ENCODE results near the gene FBLN1. TPM values are rescaled to one million over a fixed set of nuclear protein-coding genes. Genes with fewer than 3 reads are reported as not detected.
"Not testable (repeated sequence)": the region's sequence is repeated elsewhere in the genome, so short reads cannot be mapped to it uniquely, and the experiment has no call there.

Gene FBLN1
- total RNA-seq, 1 experiment from 2014 or later = 183 TPM

GRCh38 chr22:45603619-45604018 is 100.9 kb downstream of the FBLN1 start (continued):
- TF ChIP-seq, protein P1, sequence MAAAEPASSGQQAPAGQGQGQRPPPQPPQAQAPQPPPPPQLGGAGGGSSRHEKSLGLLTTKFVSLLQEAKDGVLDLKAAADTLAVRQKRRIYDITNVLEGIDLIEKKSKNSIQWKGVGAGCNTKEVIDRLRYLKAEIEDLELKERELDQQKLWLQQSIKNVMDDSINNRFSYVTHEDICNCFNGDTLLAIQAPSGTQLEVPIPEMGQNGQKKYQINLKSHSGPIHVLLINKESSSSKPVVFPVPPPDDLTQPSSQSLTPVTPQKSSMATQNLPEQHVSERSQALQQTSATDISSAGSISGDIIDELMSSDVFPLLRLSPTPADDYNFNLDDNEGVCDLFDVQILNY (CRISPR knock-in tag; IDR thresholded peaks at IDR 0.05) = no peak
- TF ChIP-seq NR3C1 (CRISPR knock-in tag; conservative IDR thresholded peaks at IDR 0.05; ENCODE audit: low read depth) (no peak), TEAD1 (CRISPR knock-in tag; IDR thresholded peaks at IDR 0.05) (no peak), ZSCAN18 (CRISPR knock-in tag; IDR thresholded peaks at IDR 0.05) (no peak), NR1H2 (CRISPR knock-in tag; IDR thresholded peaks at IDR 0.05) (no peak), MXD4 (CRISPR knock-in tag; IDR thresholded peaks at IDR 0.05; ENCODE audit: borderline replicate concordance) (no peak), FOXP1 (CRISPR knock-in tag; IDR thresholded peaks at IDR 0.05; ENCODE audit: borderline replicate concordance) (no peak), SMAD4 (CRISPR knock-in tag; IDR thresholded peaks at IDR 0.05) (no peak), ARID4B (CRISPR knock-in tag; IDR thresholded peaks at IDR 0.05; ENCODE audit: borderline replicate concordance) (no peak)
- TF ChIP-seq, protein P2, sequence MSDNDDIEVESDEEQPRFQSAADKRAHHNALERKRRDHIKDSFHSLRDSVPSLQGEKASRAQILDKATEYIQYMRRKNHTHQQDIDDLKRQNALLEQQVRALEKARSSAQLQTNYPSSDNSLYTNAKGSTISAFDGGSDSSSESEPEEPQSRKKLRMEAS (CRISPR knock-in tag; IDR thresholded peaks at IDR 0.05) = no peak

DNA sequence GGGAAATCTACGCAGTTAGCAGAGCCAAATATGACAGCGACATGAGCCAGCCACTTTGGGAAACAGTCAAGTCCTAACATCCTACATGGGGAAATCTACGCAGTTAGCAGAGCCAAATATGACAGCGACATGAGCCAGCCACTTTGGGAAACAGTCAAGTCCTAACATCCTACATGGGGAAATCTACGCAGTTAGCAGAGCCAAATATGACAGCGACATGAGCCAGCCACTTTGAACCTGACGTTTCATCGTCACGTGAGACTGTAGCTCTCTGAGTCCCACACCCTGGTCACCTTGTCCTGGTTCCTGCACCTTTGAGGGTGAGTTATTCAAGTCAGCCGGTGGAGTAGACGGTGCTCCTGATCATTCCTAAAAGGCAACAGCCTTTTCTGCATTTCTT is 105.4 kb downstream of the FBLN1 start:
- POLR2A ChIA-PET; H3K4me1 Mint-ChIP-seq; H3K9me3 Mint-ChIP-seq; H3K27me3 Mint-ChIP-seq (ENCODE audit: low read depth); H3K4me3 Mint-ChIP-seq; H3K36me3 Mint-ChIP-seq; ATAC-seq; DNase-seq (ENCODE audit: low spot score); H3K27ac Mint-ChIP-seq: not testable (repeated sequence)
- CTCF ChIA-PET = interaction anchor here (0.7 kb wide), 1 partner anchor 256 kb away, joined by 4 read pairs; no protein-coding TSS in a partner anchor

GRCh38 chr22:45608763-45609180 is 106.1 kb downstream of the FBLN1 start:
- Mint-ChIP-seq H3K27ac (peak overlapping the region; percentile 76; the same call in 1 of the 2 replicates), H3K9me3 (no peaks in the 10 kb centered on the region), H3K36me3 (no peaks in the 10 kb centered on the region), H3K4me1 (no peaks in the 10 kb centered on the region), H3K4me3 (no peak overlapping the region), H3K27me3 (ENCODE audit: low read depth) (no peaks in the 10 kb centered on the region)
- DNase-seq (ENCODE audit: low spot score) = no peak
- TF ChIP-seq, protein P3, sequence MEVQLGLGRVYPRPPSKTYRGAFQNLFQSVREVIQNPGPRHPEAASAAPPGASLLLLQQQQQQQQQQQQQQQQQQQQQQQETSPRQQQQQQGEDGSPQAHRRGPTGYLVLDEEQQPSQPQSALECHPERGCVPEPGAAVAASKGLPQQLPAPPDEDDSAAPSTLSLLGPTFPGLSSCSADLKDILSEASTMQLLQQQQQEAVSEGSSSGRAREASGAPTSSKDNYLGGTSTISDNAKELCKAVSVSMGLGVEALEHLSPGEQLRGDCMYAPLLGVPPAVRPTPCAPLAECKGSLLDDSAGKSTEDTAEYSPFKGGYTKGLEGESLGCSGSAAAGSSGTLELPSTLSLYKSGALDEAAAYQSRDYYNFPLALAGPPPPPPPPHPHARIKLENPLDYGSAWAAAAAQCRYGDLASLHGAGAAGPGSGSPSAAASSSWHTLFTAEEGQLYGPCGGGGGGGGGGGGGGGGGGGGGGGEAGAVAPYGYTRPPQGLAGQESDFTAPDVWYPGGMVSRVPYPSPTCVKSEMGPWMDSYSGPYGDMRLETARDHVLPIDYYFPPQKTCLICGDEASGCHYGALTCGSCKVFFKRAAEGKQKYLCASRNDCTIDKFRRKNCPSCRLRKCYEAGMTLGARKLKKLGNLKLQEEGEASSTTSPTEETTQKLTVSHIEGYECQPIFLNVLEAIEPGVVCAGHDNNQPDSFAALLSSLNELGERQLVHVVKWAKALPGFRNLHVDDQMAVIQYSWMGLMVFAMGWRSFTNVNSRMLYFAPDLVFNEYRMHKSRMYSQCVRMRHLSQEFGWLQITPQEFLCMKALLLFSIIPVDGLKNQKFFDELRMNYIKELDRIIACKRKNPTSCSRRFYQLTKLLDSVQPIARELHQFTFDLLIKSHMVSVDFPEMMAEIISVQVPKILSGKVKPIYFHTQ (CRISPR knock-in tag; IDR thresholded peaks at IDR 0.05) = no peak
- TF ChIP-seq TCF7 (CRISPR knock-in tag; IDR thresholded peaks at IDR 0.05; ENCODE audit: low read depth) = no peak
- no peak for TF ChIP-seq USF1 (CRISPR knock-in tag; IDR thresholded peaks at IDR 0.05)
- no peak for TF ChIP-seq SMAD3 (CRISPR knock-in tag; IDR thresholded peaks at IDR 0.05; ENCODE audit: borderline replicate concordance)
- no peak for TF ChIP-seq KAT7 (CRISPR knock-in tag; IDR thresholded peaks at IDR 0.05; ENCODE audit: borderline replicate concordance)
- TF ChIP-seq ZNF396 (CRISPR knock-in tag; IDR thresholded peaks at IDR 0.05; ENCODE audit: borderline replicate concordance) = no peak
- TF ChIP-seq IRF1 (CRISPR knock-in tag; IDR thresholded peaks at IDR 0.05) = no peak
- ChIA-PET POLR2A (no interaction called here), CTCF (no interaction called here)
- ATAC-seq = no peak
